ENCODE measurements around the gene NT5DC1. TPM values are rescaled to one million over a fixed set of nuclear protein-coding genes. Genes with fewer than 3 reads are reported as not detected.

Gene NT5DC1
- total RNA-seq, 2 experiments from 2014 or later: 20.5 to 58.8 TPM

DNA sequence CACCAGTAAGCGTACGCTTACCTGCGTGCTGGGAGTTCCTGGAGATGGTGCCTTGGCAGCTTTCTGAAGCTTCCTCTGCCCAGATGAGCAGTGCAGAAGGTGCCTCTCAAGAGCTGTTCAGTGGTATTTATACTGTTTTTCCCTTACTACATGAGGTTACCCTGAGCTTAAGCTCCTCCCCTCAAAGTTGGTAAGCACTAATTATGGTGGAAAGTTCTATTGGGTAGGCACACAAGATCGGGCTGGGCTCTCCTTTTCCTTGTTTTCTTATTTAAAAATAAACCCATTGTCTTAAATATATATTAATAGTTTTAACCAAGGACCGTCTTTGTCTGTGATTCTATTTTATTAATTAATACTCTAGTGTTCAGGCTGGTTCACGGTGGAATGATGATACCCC is 25.4 kb downstream of the NT5DC1 start, which contains the start of gene COL10A1:
Gene COL10A1, minus strand, starts transcription at position 101 of the 400 bp plus-strand sequence. CDS start 640 bp downstream, outside the sequence.
- TF ChIP-seq EZH2phosphoT487 (IDR thresholded peaks at IDR 0.05; ENCODE audit: borderline replicate concordance, low read depth, low read length): no peak
- TF ChIP-seq, protein P1, sequence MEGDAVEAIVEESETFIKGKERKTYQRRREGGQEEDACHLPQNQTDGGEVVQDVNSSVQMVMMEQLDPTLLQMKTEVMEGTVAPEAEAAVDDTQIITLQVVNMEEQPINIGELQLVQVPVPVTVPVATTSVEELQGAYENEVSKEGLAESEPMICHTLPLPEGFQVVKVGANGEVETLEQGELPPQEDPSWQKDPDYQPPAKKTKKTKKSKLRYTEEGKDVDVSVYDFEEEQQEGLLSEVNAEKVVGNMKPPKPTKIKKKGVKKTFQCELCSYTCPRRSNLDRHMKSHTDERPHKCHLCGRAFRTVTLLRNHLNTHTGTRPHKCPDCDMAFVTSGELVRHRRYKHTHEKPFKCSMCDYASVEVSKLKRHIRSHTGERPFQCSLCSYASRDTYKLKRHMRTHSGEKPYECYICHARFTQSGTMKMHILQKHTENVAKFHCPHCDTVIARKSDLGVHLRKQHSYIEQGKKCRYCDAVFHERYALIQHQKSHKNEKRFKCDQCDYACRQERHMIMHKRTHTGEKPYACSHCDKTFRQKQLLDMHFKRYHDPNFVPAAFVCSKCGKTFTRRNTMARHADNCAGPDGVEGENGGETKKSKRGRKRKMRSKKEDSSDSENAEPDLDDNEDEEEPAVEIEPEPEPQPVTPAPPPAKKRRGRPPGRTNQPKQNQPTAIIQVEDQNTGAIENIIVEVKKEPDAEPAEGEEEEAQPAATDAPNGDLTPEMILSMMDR (conservative IDR thresholded peaks at IDR 0.05; ENCODE audit: low read length): no peak
- H3K4me1 ChIP-seq (ENCODE audit: insufficient read depth, low read length, poor library complexity, severe bottlenecking): no peaks in the 10 kb centered on the region
- BruUV-seq (replicated peaks): no TSS peak
- H3K9me3 ChIP-seq (ENCODE audit: low read length): no peaks in the 10 kb centered on the region
- no peak within 1 kb of the TSS for H3K27ac ChIP-seq (ENCODE audit: low read depth, low read length, poor library complexity, severe bottlenecking)
- CTCF ChIA-PET (ENCODE audit: unreplicated experiment): no interaction called here
- H3K9me2 ChIP-seq (ENCODE audit: insufficient read depth, low read length): no peaks in the 10 kb centered on the region
- no peak for DNase-seq (ENCODE audit: low spot score)
- no peak within 1 kb of the TSS for H3K4me3 ChIP-seq (ENCODE audit: low read depth, low read length, poor library complexity, severe bottlenecking)
- H4K20me1 ChIP-seq (ENCODE audit: insufficient read depth, low read length): no peaks in the 10 kb centered on the region
- no peak within 1 kb of the TSS for H3K4me2 ChIP-seq (ENCODE audit: low read length)
- intact Hi-C loops (cut with micrococcal nuclease; ENCODE audit: unreplicated experiment): no loop called here
- POLR2A ChIA-PET: no interaction called here
- no peaks in the 10 kb centered on the region for H3K79me2 ChIP-seq (ENCODE audit: insufficient read depth, low read depth, low read length)
- no peaks in the 10 kb centered on the region for H3K36me3 ChIP-seq (ENCODE audit: insufficient read depth, low read length)
- H2AFZ ChIP-seq (ENCODE audit: low read length): no peak within 1 kb of the TSS

DNA sequence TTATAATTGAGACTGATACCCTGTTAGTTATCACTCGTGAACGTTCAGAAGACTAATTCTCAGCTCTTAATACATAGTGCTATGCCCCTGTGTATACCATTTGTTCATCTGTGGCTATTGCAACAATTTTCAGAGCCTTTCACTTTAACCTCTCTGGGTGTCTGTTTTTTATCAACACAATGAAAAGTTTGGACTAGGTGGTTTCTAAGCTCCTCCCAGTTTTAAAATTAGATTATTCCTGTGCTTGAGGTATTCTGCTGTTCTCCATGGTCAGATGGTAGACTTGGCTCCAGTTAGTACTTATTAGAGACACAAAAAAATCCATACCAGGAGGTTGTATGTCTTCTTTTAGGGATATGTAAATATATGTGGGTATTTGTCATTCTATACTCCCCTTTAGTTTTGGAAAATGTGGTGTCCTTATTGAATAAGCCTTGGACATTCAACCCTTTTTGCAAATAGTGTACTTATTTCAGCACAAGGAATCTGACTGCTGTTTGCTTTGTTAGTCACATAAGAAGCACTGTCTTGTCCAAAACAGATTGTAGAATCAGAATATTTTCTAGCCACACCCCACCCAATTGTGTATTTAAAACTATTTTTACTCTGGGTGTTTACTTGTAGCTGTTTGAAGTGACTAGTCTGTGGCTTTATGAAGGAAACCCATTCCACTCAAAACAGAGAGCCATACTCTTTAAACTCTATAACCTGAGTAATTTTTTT is 27.3 kb downstream of the NT5DC1 start:
- Histone ChIP-seq H3K4me3 (ENCODE audit: low read depth, low read length, poor library complexity, severe bottlenecking) (no peak overlapping the region), H3K4me2 (ENCODE audit: low read length) (no peak overlapping the region), H4K20me1 (ENCODE audit: insufficient read depth, low read length) (no peaks in the 10 kb centered on the region), H3K36me3 (ENCODE audit: insufficient read depth, low read length) (no peaks in the 10 kb centered on the region), H3K9me2 (ENCODE audit: insufficient read depth, low read length) (no peaks in the 10 kb centered on the region), H3K4me1 (ENCODE audit: insufficient read depth, low read length, poor library complexity, severe bottlenecking) (no peaks in the 10 kb centered on the region), H3K79me2 (ENCODE audit: insufficient read depth, low read depth, low read length) (no peaks in the 10 kb centered on the region), H3K27ac (ENCODE audit: low read depth, low read length, poor library complexity, severe bottlenecking) (no peak overlapping the region), H2AFZ (ENCODE audit: low read length) (no peak overlapping the region), H3K9me3 (ENCODE audit: low read length) (no peaks in the 10 kb centered on the region)
- intact Hi-C loops (cut with micrococcal nuclease; ENCODE audit: unreplicated experiment): no loop called here
- BruUV-seq (replicated peaks): no TSS peak
- DNase-seq (ENCODE audit: low spot score): no peak
- ChIA-PET CTCF (ENCODE audit: unreplicated experiment) (interaction anchor here (0.6 kb wide), 1 partner anchor 16 kb away, joined by 3 read pairs; no protein-coding TSS in a partner anchor), POLR2A (interaction anchor here (1.0 to 1.2 kb wide), 4 partner anchors 8 to 16 kb away, joined by 3 to 4 read pairs (median 3); no protein-coding TSS in a partner anchor)
- no peak for TF ChIP-seq EZH2phosphoT487 (IDR thresholded peaks at IDR 0.05; ENCODE audit: borderline replicate concordance, low read depth, low read length)
- TF ChIP-seq, protein P1 (conservative IDR thresholded peaks at IDR 0.05; ENCODE audit: low read length): no peak

DNA sequence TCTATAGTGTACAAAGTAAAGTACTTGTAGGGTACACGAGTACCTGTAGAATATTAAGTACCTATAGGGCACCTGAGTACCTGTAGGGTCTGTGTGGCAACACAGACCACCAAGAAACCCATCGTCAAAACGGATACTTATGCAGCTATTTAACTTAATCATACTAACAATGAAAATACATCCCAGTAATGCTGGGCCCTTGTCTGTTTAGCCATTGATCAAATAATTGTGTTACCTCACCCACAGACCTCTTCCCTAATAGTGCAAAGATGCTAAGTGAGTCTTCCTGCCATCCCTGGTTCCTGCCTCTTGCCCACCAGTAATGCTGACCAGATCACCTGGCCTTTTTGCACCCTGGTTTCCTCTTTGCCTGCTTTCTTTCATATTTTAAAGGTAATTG is 32.8 kb downstream of the NT5DC1 start:
- no peaks in the 10 kb centered on the region for H4K20me1 ChIP-seq (ENCODE audit: insufficient read depth, low read length)
- no peak overlapping the region for H3K27ac ChIP-seq (ENCODE audit: low read depth, low read length, poor library complexity, severe bottlenecking)
- H3K4me2 ChIP-seq (ENCODE audit: low read length): no peak overlapping the region
- POLR2A ChIA-PET: interaction anchor here (1.0 kb wide), 1 partner anchor 16 kb away, joined by 3 read pairs; no protein-coding TSS in a partner anchor
- intact Hi-C loops (cut with micrococcal nuclease; ENCODE audit: unreplicated experiment): no loop called here
- H3K9me2 ChIP-seq (ENCODE audit: insufficient read depth, low read length): no peaks in the 10 kb centered on the region
- H3K36me3 ChIP-seq (ENCODE audit: insufficient read depth, low read length): no peaks in the 10 kb centered on the region
- H3K9me3 ChIP-seq (ENCODE audit: low read length): no peaks in the 10 kb centered on the region
- TF ChIP-seq, protein P1 (conservative IDR thresholded peaks at IDR 0.05; ENCODE audit: low read length): no peak
- TF ChIP-seq EZH2phosphoT487 (IDR thresholded peaks at IDR 0.05; ENCODE audit: borderline replicate concordance, low read depth, low read length): no peak
- H3K79me2 ChIP-seq (ENCODE audit: insufficient read depth, low read depth, low read length): no peaks in the 10 kb centered on the region
- CTCF ChIA-PET (ENCODE audit: unreplicated experiment): no interaction called here
- no peak overlapping the region for H3K4me3 ChIP-seq (ENCODE audit: low read depth, low read length, poor library complexity, severe bottlenecking)
- H3K4me1 ChIP-seq (ENCODE audit: insufficient read depth, low read length, poor library complexity, severe bottlenecking): no peaks in the 10 kb centered on the region
- no peak for DNase-seq (ENCODE audit: low spot score)
- H2AFZ ChIP-seq (ENCODE audit: low read length): no peak overlapping the region
- BruUV-seq (replicated peaks): no TSS peak
